Endothelial cell of umbilical vein (primary cell): ENCODE measurements around the gene STAT4.

ENCODE experiments used
- EZH2 ChIP-seq: IDR thresholded peaks from 2 replicates; pipeline ENCODE4 v1.6.1; 2012; ENCODE audit warnings: borderline replicate concordance, low read depth, mild to moderate bottlenecking, moderate library complexity, low read length, inconsistent platforms; ENCODE audit not compliant: severe bottlenecking
- JUN ChIP-seq: IDR thresholded peaks from 2 replicates; pipeline ENCODE4 v1.6.1; 2011; ENCODE audit warnings: borderline replicate concordance, low read depth; ENCODE audit not compliant: insufficient read length, insufficient read depth
- POLR2A ChIP-seq: IDR thresholded peaks from 2 replicates; pipeline ENCODE4 v1.6.1; 2012; ENCODE audit warnings: low read depth, mild to moderate bottlenecking, control low read depth, low read length
- POLR2AphosphoS5 ChIP-seq: IDR thresholded peaks from 2 replicates; pipeline ENCODE4 v1.6.1; 2012; ENCODE audit warnings: low read depth, mild to moderate bottlenecking, control low read depth, low read length, moderate library complexity; ENCODE audit not compliant: insufficient read depth
- TF ChIP-seq, protein P1 (sequence below), 2 donors: IDR thresholded peaks; 1 replicate in 1 of 2; 2 replicates in 1 of 2; pipeline ENCODE4 v1.5.1; 2011; ENCODE audit warnings: low read length in 2 of 2, mild to moderate bottlenecking in 2 of 2, moderate library complexity in 2 of 2, control low read depth in 1 of 2, inconsistent platforms in 1 of 2, low read depth in 1 of 2; ENCODE audit not compliant: insufficient read depth in 1 of 2; ENCODE audit errors: extremely low read depth in 1 of 2
- TF ChIP-seq, protein P2 (sequence below): IDR thresholded peaks from 2 replicates; pipeline ENCODE4 v1.6.1; 2011; ENCODE audit not compliant: insufficient read depth, insufficient read length

DNA sequence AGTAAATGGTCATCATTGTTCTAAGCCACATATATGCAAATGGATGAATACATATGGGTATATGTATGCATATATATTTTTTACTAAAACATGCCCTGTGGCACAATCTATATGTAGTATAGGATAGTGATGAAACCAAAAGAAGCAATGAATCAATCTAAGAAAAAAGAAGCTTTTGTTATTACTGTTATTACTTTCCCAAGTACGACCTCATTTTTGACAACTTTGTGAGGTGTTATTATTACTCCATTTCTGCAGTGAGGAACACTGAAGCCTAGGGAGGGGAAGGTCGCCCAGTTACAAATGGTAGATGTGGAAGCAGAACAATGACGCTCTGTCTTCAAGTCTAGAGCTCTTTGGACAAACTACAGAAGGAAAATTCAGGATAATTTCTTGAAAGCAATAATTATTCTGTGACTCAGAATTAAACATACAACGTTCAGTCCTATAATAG is 38.3 kb downstream of the STAT4 start:
- TF ChIP-seq JUN (no peak), POLR2A (no peak), POLR2AphosphoS5 (no peak), EZH2 (no peak)
- TF ChIP-seq, protein P1, sequence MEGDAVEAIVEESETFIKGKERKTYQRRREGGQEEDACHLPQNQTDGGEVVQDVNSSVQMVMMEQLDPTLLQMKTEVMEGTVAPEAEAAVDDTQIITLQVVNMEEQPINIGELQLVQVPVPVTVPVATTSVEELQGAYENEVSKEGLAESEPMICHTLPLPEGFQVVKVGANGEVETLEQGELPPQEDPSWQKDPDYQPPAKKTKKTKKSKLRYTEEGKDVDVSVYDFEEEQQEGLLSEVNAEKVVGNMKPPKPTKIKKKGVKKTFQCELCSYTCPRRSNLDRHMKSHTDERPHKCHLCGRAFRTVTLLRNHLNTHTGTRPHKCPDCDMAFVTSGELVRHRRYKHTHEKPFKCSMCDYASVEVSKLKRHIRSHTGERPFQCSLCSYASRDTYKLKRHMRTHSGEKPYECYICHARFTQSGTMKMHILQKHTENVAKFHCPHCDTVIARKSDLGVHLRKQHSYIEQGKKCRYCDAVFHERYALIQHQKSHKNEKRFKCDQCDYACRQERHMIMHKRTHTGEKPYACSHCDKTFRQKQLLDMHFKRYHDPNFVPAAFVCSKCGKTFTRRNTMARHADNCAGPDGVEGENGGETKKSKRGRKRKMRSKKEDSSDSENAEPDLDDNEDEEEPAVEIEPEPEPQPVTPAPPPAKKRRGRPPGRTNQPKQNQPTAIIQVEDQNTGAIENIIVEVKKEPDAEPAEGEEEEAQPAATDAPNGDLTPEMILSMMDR (IDR thresholded peaks at IDR 0.05; ENCODE audit: extremely low read depth in 1 of 2, insufficient read depth in 1 of 2, low read depth in 1 of 2, low read length in 2 of 2), result no peak
- TF ChIP-seq, protein P2, sequence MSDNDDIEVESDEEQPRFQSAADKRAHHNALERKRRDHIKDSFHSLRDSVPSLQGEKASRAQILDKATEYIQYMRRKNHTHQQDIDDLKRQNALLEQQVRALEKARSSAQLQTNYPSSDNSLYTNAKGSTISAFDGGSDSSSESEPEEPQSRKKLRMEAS, result no peak
